HG03025 (cell line): Measurements from ENCODE around the gene CNTNAP2.

Source experiments
- ATAC-seq: cut with Tn5 transposase; IDR thresholded peaks from one replicate; pipeline ENCODE4 v1.9.1; 2021; ENCODE audit warnings: mild to moderate bottlenecking, moderate library complexity; ENCODE audit not compliant: unreplicated experiment, low FRiP score

Gene CNTNAP2

DNA sequence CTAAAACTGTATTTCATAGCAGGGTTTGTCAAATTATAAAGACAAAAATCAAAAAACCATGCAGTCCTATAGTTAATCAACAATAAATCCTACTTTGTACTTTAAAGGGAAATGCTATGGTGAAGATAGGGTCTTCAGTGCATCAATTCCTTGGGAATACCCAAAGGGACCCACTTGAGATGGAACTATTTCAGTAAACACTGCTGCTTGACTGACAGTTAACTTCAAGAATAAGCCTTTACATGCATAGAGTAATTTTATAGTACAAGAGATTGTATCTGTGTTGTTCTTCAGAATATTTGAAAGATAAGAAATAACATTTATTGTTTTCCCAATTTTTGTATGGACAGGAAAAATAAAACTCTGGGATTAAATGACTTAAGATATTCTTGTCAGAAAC, 1179.6 kb downstream of the CNTNAP2 start:
- ATAC-seq = no peak

DNA sequence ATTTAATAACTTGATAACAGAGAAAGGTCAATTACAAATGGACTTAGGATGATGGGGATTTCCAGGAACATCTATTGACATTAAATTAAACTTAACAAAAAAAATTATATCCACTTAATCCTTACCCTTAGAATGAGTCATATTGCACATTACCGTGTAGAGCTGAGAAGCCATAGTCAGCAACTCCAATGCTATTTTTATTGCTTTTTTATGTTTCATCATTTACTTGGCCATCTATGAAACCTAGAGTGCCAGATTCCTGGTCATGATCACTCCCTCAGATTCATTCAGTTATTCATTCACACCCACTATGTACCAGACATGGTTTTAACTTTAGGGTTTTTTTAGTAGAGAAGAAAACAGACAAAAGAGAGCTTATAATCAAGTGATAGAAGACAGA, 1180.4 kb downstream of the CNTNAP2 start:
- ATAC-seq = no peak

DNA sequence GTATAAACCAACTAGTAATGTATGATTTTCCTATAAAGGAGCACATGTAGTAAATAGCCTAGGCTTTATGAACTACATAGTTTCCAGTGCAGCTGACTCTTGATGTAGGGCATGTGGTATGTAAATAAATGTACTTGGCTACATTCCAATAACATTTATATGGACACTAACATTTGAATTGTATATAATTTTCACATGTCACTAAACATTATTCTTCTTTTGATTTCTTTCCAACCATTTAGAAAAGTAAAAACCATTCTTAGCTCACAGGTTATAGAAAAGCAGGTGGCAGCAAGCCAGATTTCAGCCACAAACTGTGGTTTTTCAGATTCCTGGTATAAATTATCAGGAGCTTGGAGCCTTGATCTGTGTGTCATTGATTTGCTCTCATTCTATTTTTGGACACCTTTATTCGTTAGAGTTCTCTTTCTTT, 1182.0 kb downstream of the CNTNAP2 start:
- ATAC-seq = no peak

DNA sequence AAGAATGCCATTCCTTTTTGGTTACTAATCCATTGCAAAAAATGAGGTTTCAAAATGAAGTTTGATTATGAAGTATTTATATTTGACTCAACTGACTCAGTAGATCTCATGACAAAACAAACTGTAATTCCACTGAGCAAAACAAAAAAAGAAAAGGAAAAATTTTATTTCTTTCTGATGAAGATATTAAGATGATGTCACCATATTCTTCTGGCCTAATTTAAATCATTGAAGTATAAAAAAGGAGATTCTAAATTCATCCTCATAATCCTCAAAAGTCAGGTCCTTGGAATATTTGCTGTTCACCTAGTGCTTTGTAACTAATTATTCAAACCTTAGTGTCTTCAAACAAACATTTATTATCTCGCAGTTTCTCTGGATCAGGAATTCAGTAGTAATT, 1183.7 kb downstream of the CNTNAP2 start:
- ATAC-seq = no peak

DNA sequence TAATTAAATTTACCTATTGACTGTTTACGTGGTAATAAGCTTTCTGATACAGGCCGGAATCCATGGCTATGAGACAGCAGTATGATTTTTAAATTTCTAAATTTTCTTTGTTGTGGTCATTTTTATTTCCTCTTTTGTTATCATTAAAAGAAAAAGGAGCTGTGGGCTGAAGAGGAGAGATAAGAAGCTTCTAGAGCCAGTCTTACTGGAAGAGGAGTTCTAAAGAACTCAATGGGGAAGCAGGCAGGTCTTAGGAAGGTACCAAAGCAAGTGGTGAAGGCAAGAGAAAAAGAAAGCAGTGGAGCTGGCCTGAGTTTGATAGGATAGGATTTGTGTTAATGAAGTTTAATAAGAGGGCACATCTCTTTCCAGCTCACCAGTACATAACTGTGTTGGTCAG, 1187.8 kb downstream of the CNTNAP2 start:
- ATAC-seq = no peak

DNA sequence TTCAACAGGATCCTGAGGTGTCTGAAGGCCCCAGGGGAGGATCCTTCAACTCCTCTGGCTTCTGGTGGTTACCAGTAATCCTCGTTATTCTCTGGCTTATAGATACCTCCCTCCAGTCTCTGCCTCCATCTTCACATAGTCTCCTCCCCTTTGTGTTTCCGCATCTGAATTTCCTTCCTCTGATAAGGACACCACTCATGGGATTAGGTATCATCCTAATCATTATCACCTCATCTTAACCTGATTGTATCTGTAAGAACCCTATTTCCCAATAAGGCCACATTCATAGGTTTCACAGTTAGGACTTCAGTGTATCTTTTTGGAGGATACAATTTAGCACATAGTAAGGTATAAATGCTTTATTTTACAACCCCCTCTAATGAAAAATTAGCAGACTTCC, 1189.2 kb downstream of the CNTNAP2 start:
- no peak for ATAC-seq

DNA sequence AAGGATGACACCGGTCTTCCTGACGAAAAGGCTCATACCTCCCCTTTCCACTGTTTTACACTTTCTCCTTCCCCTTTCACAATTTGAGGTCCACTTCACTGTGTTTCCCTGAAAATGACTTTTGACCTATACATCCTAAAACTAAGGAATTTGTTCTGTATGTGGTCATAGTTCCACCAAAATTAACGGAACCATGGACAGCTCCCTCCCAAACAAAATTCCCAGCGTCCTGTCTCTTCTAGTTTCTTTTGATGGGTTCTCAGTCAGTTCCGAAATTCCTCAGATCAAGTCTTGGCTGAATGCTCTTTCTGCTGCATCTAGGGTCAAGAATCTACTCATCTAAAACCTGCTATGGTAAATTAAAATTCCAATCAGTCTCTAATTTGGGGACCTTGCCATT, 1191.9 kb downstream of the CNTNAP2 start:
- no peak for ATAC-seq

DNA sequence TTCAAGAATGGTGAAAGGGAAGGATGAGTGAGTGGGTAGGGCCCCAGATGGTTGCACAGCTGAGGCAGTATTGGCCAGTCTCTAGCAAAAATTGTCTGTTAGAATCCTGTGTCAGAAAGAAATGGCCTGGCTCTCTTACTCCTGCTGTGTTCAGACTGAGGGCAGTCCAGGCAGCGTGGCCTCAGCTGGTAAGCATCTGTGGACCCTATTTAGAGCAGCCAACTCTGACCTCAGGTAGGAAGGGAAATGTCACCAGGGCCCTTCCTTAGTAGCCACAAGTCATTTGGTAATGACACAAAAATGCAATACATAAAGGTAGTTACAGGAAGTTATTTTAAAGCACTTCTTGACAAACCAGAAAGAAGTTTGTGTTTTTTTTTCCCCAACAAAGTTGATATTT, 1194.7 kb downstream of the CNTNAP2 start:
- no peak for ATAC-seq

DNA sequence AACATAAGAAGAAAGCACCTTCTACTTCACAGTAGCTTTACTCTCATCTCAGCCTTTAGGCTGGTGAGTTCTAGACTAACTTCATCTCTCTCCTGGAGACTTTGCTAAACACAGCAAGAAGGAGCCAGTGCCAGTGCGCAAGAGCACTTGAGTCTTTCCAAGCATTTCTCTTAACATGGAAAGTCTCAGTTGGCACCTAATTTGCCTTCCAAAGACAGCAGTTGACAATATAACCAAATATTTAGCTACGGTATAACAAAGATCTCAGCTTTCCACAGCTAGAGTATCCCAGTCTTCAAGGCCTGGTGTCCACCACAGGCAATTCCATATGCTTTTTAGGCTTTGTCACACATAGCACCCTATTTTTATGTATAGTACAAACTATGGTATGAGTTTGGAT, 1204.9 kb downstream of the CNTNAP2 start:
- ATAC-seq = no peak

DNA sequence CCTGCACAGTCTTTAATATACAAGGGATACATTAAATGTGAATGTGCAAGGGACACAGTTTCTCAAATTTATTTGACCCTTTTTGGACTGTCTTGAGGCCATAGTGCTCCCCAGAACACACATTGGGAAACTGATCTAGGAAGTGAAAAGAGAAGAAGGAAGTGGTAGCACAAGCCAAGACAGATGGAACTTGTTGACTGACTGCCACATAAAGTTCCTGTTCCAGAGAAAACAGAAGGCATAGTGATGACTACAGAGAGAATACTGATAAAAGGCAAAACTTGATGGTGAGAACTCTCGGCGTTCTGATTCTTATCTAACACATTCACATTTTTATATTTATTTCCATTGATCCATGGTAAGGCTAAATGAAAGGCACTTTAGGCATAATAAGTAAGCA, 1216.4 kb downstream of the CNTNAP2 start:
- no peak for ATAC-seq

DNA sequence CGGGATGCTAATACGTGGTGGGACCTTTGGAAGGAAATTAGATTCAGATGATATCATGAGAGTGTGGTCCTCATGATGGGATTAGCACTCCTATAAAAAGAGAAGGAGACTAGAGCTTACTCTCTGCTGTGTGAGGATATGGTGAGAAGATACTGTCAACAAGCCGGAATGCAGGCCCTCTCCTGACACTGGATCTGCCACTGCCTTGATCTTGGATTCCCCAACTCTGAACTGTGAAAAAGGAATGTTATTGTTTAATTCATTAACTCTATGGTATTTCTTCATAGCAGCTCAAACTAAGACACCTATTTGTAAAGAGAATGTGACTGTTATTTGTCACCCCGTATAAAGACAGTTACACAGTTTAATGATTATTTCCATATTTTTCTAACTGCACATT, 1246.5 kb downstream of the CNTNAP2 start:
- no peak for ATAC-seq

DNA sequence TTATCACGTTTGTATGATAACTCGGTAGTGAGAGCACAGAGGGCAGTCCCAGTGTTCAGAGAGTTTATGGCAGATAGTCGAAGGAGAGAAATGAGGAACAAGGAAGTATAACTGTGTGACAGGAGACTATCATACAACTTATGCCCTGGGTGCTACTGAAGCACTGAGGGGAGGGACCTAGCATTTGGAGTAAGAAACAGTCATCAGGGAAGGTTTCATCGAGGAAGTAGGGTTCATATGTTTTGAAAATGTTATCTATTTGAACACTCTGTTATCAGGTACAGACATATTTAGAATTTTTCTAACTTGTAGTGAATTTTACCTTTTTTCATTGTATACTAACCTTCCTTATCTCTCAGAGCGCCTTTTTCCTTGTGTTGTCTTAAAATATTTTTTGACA, 1259.6 kb downstream of the CNTNAP2 start:
- ATAC-seq = no peak

DNA sequence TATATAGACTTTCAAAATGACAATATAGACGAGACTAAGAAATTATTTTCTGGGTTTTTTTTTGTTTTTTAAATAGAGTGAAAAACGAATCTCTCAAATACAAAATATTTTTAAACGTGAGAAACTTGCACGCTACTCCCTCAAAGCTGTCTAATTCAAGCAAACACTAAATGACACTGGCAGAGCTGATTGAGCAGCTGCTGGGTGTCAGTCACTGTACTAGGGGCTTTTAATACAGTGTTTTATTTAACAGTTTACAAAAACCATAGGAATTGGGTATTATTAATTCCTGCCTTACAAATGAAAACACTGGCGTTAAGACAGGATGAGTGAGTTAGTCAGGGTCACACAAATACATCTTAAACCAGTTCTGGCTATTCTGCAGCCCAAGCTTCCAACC, 1264.3 kb downstream of the CNTNAP2 start:
- no peak for ATAC-seq

DNA sequence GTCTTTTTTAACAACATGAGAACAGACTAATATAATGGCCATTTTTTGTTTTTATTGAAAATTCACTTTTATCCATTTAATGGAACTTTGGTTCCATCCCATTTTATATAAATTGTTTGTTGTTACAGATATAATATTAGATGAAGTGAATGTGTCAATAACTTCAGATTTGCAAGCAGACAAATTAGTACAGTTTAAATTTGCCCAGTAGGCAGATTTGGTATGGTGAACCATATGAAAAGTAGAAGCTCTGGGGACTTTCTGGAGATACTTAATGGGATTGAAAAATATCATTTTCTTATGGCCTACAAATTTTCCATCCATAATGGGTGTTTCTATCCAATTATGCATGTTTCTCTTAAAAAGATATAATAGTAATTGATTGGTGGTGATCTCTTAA, 1277.7 kb downstream of the CNTNAP2 start:
- no peak for ATAC-seq

DNA sequence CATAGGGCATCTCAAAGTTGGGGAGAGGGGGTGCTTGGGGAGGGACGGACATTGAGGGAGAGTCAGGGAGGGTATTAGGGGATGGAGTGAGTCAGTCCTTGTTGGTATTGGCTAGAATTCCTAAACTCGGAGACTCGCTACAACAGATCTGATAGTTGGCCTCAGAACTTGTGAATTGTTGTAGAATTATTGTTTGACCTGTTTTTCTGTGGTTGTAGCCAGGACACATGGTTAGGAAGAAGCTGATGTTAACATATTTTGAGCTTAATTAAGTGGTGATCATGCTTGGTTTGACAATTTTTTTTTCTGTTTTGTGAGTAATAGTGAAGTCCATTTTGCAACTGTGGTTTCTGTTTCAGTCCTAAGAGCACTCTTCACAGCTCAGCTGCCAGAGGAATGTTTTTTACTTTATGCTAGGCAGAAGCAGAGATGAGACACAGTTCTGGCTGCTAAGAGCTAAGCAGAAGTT, 1283.7 kb downstream of the CNTNAP2 start:
- no peak for ATAC-seq

DNA sequence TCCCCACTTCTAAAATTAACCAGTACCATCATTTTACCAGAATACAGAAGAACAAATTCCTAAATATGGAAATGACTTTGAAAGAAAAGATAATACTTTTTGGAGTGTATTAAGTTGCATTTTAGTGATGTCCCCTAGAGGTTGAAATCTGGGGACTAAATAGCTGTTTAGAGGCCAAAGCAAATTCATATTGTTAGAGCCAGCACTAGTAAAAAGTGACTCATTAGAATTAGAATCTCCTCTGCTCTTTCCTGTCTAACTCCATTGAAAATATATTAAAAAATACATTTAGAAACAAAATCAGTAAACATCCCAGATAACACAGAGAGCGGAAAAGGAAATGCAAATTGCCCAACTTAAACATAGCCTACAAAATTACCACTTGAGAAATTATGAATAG, 1284.3 kb downstream of the CNTNAP2 start:
- no peak for ATAC-seq

DNA sequence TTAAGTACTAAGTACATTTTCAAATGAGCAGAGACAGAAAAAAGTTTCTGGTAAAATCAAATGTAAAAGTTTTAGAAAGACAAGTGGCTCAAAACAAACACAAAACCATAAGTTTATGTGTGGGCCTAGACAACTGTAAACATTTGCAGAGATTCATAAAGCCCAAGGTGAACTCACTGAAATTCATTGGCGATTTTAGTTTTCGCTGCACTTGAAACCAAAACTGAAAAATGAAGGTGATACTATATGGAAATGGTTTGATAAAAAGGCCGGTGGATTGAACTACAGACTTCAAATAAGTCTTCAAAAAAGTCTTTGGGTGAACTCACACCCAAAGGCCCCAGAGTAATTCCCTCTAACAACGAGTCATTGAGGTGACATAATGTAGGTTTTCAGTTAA, 1289.0 kb downstream of the CNTNAP2 start:
- no peak for ATAC-seq

DNA sequence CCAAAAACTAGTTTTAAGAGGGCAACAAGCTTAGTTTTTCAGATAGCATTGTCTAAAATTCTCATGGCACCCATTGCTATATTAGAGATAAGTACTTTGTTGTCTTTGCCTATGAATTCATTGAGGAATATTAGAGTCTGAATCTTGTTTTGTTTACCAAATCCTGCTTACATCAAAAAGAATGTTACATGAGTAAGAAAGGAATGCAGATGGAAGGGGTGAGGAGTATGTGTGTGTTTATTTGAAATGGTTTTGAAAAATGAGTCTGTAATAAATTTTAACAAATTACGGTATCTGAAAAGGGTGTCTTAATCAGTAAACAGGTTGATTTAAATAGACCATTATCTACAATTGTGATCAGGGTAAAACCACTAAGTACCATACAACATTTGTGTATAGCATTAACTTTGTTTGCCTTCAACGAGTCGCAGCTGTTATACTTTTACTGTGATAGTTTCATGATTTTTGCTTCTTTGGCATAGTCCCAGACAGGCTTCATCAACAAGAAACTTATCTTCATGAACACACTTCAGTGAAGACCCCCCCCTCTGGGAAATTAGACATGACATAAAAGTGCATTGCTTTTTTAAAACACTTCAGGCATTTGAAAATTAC, 1290.0 kb downstream of the CNTNAP2 start:
- ATAC-seq = no peak

DNA sequence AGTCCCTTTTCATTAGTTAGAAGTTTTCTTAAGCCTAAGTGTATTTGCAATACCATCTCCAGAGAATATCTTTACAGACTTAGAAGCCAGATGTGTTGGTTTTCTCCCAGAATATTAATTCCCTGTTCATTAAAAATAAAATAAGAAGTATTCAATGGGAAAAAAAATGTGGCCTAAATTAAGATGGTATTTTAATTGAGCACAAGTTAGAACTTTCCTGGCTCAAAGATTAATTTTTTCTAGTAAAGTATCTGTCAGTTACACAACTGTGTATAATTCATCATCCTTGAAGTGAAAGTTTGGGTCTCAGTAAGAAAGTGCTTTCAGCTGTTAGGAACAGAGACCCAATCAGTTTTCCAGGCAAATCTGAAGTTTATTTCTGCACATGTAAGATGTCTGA, 1294.5 kb downstream of the CNTNAP2 start:
- ATAC-seq = no peak

DNA sequence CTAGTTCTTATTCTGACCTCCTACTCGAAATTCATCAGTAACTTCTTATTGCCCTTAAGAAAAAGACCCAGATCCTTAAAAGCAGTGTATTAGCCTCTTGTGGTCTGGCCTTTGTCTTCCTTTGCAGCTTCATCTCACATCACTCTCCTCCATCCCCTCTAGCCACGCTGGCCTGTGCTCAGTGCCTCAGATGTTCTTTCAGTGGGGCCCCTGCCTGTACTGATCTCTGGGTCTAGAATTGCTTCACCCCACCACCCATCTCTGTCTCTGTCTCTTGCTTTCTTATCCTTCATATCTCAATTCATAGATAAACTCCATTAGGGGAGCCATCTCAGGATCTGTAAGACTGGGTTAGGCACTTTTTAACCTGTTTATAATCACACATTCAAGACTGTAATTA, 1295.5 kb downstream of the CNTNAP2 start:
- ATAC-seq = no peak

DNA sequence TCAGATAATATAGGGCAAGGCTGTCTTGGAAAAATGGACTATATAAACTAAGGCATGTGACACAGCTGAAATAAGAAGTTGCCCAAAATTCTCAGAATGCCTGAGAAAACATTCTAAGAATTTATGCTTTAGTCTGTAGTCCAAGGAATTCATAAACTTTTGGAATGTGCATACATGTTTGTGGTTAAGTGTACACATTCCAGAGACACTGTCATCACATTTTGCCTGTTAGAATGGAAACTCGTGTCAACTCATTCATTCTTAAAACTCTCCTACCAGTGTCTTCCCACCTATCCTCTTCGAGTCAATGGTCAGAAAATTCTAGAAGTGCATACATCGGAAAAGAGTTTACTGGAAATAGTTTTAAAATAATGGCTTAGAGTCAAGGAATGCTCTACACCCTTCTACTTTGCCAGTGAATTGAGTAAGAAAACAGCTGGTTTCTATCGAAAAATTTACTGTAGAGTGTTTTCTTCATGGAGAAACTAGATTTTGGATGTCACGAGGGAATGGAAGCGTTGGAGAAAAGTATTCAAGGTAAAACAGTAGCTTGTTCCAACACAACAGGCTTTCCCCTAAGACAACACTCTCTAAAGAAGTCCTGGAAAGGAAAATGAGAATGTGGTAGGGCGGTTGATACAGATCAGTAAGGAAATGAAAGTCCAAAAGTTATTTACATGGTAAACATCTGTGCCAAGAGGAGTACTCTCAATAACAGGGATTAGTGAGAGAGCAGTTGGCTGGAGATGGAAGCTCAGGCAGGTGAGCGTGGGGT, 1296.4 kb downstream of the CNTNAP2 start:
- ATAC-seq = no peak

DNA sequence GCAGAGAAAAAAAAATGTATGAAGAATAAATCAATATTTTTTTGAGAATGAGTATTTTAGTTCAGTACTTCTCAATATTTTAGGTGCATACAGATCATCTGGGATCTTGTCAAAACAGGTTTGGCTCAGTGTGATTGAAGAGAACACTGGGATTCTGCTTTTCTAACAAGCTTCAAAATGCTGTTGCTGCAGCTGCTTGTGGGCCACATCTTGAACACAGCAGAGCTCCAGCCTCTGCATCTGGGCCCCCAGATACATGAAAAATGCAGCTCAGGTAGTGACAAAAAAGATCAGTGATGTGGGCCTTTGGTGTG, 1296.9 kb downstream of the CNTNAP2 start:
- no peak for ATAC-seq
